Fibroblast of skin of left quadriceps (primary cell): ENCODE data around the gene GCGR.

Source experiments
- DNase-seq, 2 experiments: peaks; one replicate each; pipeline ENCODE4 v3.0.0-alpha.2; 2013; ENCODE audit warnings: low read depth in 2 of 2

The GCGR gene

DNA sequence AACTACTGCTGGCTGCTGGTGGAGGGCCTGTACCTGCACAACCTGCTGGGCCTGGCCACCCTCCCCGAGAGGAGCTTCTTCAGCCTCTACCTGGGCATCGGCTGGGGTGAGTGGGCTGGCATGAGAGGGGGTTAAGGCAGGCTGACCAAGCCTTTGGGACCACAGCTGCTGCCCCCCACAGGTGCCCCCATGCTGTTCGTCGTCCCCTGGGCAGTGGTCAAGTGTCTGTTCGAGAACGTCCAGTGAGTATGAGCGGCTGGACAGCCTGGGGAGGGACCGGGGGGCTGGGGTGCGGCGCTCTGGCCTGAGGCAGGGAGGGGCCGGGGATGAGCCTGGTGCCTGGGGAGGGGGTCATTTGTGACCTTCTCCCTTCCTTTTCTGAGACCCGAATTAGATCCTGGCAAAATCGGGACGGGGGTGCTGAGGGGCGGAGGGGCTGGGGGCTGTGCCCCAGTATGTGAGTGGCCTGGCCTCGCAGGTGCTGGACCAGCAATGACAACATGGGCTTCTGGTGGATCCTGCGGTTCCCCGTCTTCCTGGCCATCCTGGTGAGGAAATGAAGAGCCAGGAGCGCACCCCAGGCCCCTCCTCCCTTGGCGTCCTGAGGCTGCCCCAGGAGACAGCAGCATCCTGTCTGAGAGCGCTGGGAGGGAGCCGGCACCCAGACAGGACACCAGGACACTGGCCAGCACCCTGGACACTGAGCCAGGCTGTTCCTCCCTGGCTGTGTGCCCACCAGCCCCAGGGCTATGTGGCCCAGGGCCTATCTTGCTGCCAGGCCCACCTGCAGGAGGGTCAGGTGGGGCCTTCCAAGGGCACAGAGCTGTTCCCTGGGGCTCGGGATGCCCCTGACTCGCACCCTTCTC lies 8.0 kb downstream of the GCGR start:
- DNase-seq: no peak

GRCh38 chr17:81812571-81813370 lies 8.8 kb downstream of the GCGR start:
- DNase-seq: no peak

- no peak for DNase-seq
Observed at GRCh38 chr17:81813371-81813684, 9.4 kb downstream of the GCGR start.

DNA sequence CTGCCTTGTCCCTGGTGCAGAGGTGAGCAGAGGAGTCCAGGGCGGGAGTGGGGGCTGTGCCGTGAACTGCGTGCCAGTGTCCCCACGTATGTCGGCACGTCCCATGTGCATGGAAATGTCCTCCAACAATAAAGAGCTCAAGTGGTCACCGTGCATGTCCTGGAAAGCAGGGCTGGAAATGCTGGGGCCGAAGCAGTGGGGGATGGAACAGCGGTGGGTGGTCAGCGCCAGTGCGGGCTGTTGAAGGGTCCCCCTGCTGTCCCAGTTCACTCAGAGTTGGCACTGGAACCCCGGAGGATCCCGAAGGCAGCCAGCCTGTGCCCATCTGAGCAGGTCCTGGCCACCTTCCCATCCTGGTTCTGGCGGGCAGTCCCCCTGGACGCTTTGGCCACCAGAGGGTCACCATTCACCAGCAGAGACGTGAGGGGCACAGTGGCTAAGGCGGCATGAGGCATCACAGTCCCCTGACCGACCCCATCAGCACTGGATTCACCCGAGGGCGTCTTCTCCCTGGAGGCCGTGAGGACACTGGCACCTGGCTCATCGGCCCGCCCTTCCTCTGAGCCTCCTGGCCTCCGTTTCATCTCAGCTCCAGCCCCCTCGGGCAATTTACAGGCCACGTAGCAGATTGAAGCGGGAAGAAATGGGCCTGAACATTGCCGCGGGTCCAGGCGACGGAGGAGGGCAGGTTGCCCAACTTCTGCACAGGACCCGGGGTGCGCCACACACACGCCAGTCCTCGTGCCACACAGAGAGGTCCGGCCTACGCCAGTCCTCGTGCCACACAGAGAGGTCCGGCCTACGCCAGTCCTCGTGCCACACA lies 10.1 kb downstream of the GCGR start:
- no peak for DNase-seq

DNA sequence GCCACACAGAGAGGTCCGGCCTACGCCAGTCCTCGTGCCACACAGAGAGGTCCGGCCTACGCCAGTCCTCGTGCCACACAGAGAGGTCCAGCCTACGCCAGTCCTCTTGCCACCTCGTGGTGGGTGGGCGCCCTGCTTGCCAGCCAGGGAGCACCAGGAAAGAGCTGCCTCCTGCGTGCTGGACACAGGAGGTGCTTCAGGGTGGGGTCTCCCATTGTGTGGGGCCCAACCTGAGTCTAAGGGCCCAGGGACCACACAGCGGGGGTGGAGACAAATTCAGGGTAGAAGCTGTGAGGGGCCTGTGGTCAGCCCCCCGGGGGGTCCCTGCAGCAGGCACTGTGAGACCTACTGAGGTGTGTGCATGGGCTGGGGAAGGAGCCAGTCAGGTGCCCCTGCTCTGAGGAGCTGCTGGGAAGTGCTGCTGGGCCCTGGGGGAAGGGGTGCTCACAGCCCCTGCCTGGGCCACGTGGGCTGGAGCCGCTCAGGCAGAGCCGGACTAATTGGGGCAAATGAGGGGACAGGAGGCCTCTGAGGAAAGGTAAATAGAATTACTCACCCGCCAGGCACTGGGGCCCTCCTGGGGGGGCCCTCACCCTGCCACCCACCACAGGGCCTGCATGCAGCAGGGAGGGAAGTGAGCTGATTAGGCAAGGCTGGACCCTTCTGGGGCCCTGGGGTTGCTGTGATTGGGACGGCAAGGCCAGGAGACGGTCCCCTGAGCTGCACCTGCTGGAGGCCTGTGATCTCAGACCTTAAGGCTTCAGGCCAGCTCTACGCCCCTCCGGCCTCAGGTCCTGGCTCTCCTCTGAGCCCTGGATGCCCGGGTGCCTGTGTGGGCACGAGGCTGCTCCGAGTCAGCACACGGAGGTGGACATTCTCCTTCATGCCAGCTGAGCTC lies 11.0 kb downstream of the GCGR start:
- DNase-seq: no peak

- no peak for DNase-seq
Observed at GRCh38 chr17:81815646-81815986, 11.7 kb downstream of the GCGR start.

DNA sequence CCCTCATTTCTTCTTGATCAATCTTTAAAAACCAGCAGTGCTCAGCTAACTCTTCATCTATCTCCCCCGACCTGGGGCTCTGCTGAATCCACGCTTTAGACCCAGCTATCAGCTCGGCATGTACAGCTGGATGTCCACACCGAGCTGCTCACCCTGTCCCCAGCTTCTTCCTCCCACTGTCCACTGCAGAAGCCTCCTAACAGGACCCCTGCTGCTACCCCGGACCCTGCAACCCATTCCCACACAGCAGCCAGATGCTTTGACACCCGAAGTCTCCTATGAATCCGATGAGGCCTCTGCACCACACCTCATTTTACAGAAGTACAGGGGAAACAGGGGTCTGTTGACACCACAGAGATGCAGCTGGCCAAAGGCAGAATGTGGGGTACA lies 13.8 kb downstream of the GCGR start:
- DNase-seq: no peak

DNA sequence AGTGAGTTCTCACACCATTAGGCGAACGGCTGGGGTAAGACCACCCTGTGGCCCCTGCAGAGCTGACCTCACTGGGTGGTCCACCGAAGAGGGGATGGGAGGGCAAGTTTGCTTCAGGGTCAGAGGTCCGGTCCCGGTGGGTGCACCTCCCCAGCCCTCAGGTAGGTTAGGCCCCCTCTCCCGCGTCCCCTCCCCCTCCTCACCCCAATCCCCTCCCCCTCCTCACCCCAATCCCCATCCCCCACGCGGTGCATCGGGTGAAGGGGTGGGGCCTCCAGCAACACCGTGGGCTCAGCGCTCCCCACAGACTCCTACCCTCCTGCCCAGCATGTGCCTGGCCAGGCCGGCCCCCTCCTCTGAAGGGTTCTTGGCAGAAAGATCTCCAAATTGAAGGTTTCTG lies 15.8 kb downstream of the GCGR start:
- no peak for DNase-seq

GRCh38 chr17:81821147-81821546 lies 17.2 kb downstream of the GCGR start:
- no peak for DNase-seq

DNA sequence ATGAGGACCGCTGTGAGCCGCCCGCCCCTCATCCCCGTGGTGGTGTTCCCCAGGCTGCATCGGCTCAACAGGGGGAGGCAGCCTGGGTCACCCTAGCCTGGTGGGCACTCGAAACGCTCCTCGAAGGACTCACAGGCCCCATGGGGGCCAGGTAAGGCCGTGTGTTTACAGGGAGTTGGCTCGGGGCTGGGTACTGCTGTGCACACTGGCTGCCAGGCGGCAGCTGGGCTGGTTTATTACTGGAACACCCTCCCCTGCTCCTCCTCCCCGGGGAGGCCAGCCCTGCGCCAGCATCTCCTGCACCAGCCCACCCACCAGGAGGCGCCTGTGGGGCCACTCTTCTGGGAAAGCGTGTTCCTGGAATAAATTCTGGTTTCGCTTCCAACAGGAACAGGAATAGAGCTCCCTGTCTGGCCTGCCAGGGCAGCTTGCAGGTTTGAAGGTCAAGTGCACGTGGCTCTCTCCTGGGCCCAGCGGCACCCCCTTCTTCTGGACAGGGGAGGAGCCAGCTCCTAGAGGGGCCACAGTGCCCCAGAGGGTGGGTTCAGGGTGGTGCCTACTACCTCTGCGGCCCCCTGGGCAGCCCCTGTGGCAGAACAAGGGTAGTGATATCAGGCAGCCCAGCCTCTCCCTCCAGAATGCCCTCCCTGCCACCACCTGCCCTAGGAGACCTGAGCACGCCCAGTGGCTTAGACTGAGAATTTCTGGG lies 17.8 kb downstream of the GCGR start:
- DNase-seq: peak in 1 of 2 experiments; percentile 8

DNA sequence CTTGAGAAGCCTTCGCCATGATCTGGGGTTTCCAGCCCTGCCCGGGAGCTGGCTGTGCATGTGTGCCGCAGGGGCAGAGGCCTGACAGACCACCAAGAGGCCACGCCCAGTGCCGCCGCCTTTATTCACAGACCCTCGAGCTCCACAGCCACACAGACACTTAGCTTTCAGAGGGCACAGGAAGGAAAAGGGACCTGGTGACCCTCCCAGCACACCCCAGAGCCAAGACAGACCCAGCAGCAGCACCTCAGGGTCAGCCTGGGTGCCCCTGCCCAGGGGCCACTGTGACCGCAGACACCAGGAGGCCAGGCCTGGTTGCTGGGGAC lies 18.3 kb downstream of the GCGR start:
- DNase-seq: no peak

DNA sequence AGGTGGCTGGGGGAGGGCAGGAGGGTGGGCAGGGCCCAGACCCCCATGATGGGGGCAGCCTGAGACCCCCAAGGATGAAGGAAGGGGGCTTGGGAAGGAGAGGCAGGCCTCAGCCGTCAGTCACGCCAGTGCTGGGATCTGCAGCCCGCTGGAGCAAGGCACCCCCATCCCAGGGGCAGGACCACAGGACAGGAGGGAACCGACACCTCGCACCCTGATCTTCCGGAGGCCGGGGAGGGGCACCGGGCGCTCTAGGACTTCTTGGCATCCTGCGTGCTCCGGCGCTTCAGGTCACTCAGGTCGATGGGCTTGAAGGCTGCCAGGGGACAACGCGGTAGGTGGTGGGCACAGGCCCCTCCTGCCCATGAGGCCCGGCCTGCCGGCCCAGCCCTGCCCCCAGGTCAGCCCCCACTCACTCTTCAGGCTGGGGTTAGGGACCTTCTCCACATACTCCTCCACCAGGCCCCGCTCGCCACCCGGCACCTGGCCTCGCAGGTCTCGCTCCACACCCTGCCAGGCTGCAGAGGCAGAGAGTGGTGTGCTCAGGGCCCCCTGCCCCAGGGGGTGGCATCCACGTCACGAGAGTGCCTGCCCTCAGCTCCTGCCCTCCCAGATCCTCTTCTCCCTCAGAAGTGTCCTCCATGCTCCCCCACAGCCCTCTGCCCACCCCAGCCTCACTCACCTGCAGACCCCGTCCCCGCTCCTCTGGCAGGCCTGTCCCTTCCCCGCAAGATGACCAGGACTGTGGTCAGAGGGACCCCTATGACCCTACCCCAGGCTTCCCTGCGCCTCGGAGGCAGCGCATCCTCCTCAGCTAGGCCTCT lies 19.3 kb downstream of the GCGR start:
- DNase-seq: no peak

DNA sequence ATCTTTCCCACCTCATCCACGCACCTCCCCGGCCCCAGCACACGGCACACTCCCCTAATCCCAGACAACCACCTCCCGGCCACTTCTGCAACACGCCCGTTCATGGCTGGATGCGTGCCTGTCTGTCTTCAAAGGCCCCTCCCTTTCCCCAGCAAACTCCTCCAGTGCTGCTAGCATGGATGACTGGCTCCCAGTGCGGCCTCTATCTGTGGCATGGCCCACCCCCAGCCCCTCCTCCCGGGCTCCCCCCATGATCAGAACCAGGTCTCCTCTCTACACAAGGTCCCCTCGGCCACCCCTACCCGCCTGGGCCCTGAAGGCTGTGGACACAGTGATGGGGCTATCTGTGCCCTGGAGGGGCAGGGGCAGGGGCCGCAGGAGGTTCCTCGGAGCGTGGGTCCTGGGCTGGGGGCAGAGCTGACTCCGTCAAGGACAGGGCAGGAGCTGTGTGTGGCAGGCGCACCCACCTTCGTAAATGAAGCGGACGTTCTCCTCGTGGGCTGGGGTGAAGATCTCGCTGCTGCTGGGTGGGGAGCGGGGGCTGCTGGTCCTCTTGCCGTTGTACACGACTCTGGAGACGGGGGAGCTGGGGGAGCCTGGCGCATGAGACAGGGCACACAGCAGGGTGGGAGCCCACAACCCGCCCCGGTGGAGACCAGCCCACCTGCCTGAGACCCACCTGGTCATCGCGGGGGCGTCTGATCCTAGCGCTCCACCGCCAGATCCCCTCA lies 20.0 kb downstream of the GCGR start:
- no peak for DNase-seq

DNA sequence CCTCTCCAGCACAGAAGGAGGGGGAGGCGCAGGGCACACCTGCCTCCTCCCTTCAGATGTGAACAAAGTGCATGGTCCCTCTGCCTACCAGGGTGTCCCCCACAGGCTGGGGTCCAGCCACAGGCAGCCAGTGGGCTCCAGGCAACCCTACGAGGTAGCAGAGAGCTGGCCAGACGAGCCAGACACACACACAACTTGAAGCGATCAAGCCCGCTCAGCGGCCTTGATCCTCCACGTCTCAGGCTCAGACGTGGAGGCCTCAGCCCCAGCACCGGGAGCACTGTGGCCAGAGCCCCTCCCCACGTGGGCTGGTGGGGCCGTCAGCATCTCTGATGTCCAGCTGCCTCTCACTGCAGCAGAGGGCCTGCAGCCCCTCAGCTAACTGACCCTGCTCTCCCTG lies 20.6 kb downstream of the GCGR start:
- no peak for DNase-seq

GRCh38 chr17:81825841-81826466 lies 22.0 kb downstream of the GCGR start:
- no peak for DNase-seq

GRCh38 chr17:81828656-81829055 lies 24.7 kb downstream of the GCGR start:
- DNase-seq: no peak

- no peak for DNase-seq
Observed at GRCh38 chr17:81829858-81830257, 25.9 kb downstream of the GCGR start.

DNA sequence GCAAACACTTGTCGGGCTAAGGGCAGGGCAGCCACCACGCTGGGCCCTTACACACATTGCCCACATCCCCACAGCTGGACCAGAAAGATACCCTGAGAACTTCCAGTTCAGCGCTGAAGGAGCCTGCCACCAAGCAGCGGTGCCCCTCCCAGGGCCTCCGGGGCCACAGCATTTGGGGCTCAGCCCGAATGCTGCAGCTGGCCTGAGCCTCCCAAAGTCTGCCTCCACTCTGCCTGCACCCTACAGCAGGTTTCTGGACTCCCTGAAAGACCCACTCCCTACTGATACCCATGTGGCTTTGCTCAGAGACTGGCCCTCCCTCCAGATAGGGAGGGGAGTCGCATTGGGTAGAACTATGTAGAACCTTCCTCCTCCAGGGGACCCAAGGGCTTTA lies 27.6 kb downstream of the GCGR start:
- no peak for DNase-seq
